Measurements from ENCODE around the gene CTDNEP1. TPM values are rescaled to one million over a fixed set of nuclear protein-coding genes. Genes with fewer than 3 reads are reported as not detected.
A peak's percentile ranks its signal among the peaks of the same experiment; 100 is the strongest.

The CTDNEP1 gene
- total RNA-seq, 1 experiment from 2014 or later = 132 TPM

GRCh38 chr17:7252176-7253043, 876 bp upstream of the CTDNEP1 start, which contains the start of gene ELP5:
ELP5 (plus strand) TSS chr17:7252215; CDS start chr17:7252551, 336 bp downstream.
- Histone ChIP-seq H3K27me3 (ENCODE audit: control insufficient read depth, insufficient read depth, low read length) (no peaks in the 10 kb centered on the region), H3K36me3 (ENCODE audit: control insufficient read depth, insufficient read depth, low read length) (peaks cover 6% of the 10 kb centered on the region), H3K9me3 (ENCODE audit: control insufficient read depth, insufficient read depth, low read depth, low read length) (no peaks in the 10 kb centered on the region), H3K4me1 (ENCODE audit: control insufficient read depth, insufficient read depth, low read length) (peaks cover 16% of the 10 kb centered on the region), H3K4me3 (ENCODE audit: low read depth in 2 of 2, low read length in 2 of 2) (peak within 1 kb of the TSS; percentile 72 to 80), H3K27ac (ENCODE audit: low read length) (peak within 1 kb of the TSS; percentile 92)
- intact Hi-C loops (cut with micrococcal nuclease; ENCODE audit: unreplicated experiment) = no loop called here
- in situ Hi-C loops (cut with HindIII; ENCODE audit: low pct_unique_long_range_greater_than_20kb, low sequenced_read_pairs) = no loop called here
- POLR2A ChIA-PET = no interaction called here
- BruUV-seq (replicated peaks) = no TSS peak
- CTCF ChIA-PET = no interaction called here
- ATAC-seq (peak; percentile 80), DNase-seq (ENCODE audit: low read depth, low spot score) (no peak)
- no peak; the same call in 1 of the 2 replicates for TF ChIP-seq SIN3A (IDR thresholded peaks at IDR 0.05; ENCODE audit: borderline replicate concordance, insufficient read depth, low read depth, low read length)
- 0 out of 4 replicates have a peak, but pooled peaks of 1 of the 2 experiments have one; percentile 26 for TF ChIP-seq REST (IDR thresholded peaks at IDR 0.05; ENCODE audit: insufficient read depth in 1 of 2, low read depth in 2 of 2, low read length in 1 of 2)
- no peak for TF ChIP-seq POLR2AphosphoS5 (IDR thresholded peaks at IDR 0.05; ENCODE audit: low read depth, low read length)
- TF ChIP-seq TCF7L2 (IDR thresholded peaks at IDR 0.05; ENCODE audit: low read depth, low read length) = no peak
- TF ChIP-seq CTCF (IDR thresholded peaks at IDR 0.05) = peak; percentile 65; the same call in 1 of the 2 replicates

- intact Hi-C loops (cut with micrococcal nuclease; ENCODE audit: unreplicated experiment) = no loop called here
- H3K27me3 ChIP-seq (ENCODE audit: control insufficient read depth, insufficient read depth, low read length) = no peaks in the 10 kb centered on the region
- peaks cover 16% of the 10 kb centered on the region for H3K4me1 ChIP-seq (ENCODE audit: control insufficient read depth, insufficient read depth, low read length)
- POLR2A ChIA-PET = no interaction called here
- TF ChIP-seq REST (IDR thresholded peaks at IDR 0.05; ENCODE audit: insufficient read depth in 1 of 2, low read depth in 2 of 2, low read length in 1 of 2) (no peak), TCF7L2 (IDR thresholded peaks at IDR 0.05; ENCODE audit: low read depth, low read length) (no peak), POLR2AphosphoS5 (IDR thresholded peaks at IDR 0.05; ENCODE audit: low read depth, low read length) (no peak), SIN3A (IDR thresholded peaks at IDR 0.05; ENCODE audit: borderline replicate concordance, insufficient read depth, low read depth, low read length) (no peak), CTCF (IDR thresholded peaks at IDR 0.05) (no peak)
- CTCF ChIA-PET = no interaction called here
- peaks cover 9% of the 10 kb centered on the region for H3K36me3 ChIP-seq (ENCODE audit: control insufficient read depth, insufficient read depth, low read length)
- BruUV-seq (replicated peaks) = no TSS peak
- DNase-seq (ENCODE audit: low read depth, low spot score) = no peak
- no peaks in the 10 kb centered on the region for H3K9me3 ChIP-seq (ENCODE audit: control insufficient read depth, insufficient read depth, low read depth, low read length)
- peak overlapping the region; percentile 92 for H3K27ac ChIP-seq (ENCODE audit: low read length)
- ATAC-seq = peak; percentile 5
- peak overlapping the region; percentile 72 to 80 for H3K4me3 ChIP-seq (ENCODE audit: low read depth in 2 of 2, low read length in 2 of 2)
- in situ Hi-C loops (cut with HindIII; ENCODE audit: low pct_unique_long_range_greater_than_20kb, low sequenced_read_pairs) = no loop called here
Measured at GRCh38 chr17:7250695-7251627, 573 bp downstream of the CTDNEP1 start.
